GM23338 (cell line): Measurements from ENCODE around the gene SKP1. TPM values are rescaled to one million over a fixed set of nuclear protein-coding genes. Genes with fewer than 3 reads are reported as not detected.

ENCODE experiments used
- ATAC-seq: fragments of 200-7000 bp; cut with Tn5 transposase; 3 replicates; pipeline ENCODE4 v1.9.1; 2020
- DNase-seq: peaks from one replicate; pipeline ENCODE4 v3.0.0-alpha.2; 2015; ENCODE audit warnings: low spot score
- H2AFZ ChIP-seq: fragments of 200-600 bp; sonication (generic); 2 replicates; pipeline ENCODE4 v1.8.0; 2016; ENCODE audit warnings: antibody characterized with exemption, mild to moderate bottlenecking, moderate library complexity
- H3F3A ChIP-seq: fragments of 200-600 bp; sonication (generic); replicated peaks from 2 replicates; pipeline ENCODE4 v1.8.0; 2017; ENCODE audit warnings: antibody characterized with exemption, mixed run types, low read depth
- H3K27ac ChIP-seq: fragments of 200-600 bp; sonication (generic); 2 replicates; pipeline ENCODE4 v1.6.1; 2016; ENCODE audit warnings: low read depth
- H3K27me3 ChIP-seq: fragments of 200-600 bp; sonication (generic); 2 replicates; pipeline ENCODE4 v1.8.0; 2016; ENCODE audit warnings: mild to moderate bottlenecking, mixed run types, moderate library complexity; ENCODE audit not compliant: insufficient read depth
- H3K36me3 ChIP-seq: fragments of 200-600 bp; sonication (generic); 2 replicates; pipeline ENCODE4 v1.8.0; 2016; ENCODE audit warnings: mild to moderate bottlenecking; ENCODE audit not compliant: insufficient read depth
- H3K4me1 ChIP-seq: fragments of 200-600 bp; sonication (generic); 2 replicates; pipeline ENCODE4 v1.8.0; 2016; ENCODE audit warnings: mild to moderate bottlenecking, moderate library complexity; ENCODE audit not compliant: insufficient read depth
- H3K4me2 ChIP-seq: fragments of 200-600 bp; sonication (generic); 2 replicates; pipeline ENCODE4 v1.7.1; 2017; ENCODE audit warnings: mixed run types
- H3K4me3 ChIP-seq: fragments of 200-600 bp; sonication (generic); 2 replicates; pipeline ENCODE4 v1.6.1; 2016; ENCODE audit warnings: mixed run types
- H3K79me2 ChIP-seq: fragments of 200-600 bp; sonication (generic); replicated peaks from 2 replicates; pipeline ENCODE4 v1.8.0; 2017; ENCODE audit warnings: mild to moderate bottlenecking; ENCODE audit not compliant: insufficient read depth
- H3K9me2 ChIP-seq: fragments of 200-600 bp; sonication (generic); 2 replicates; pipeline ENCODE4 v1.8.0; 2017; ENCODE audit not compliant: insufficient read depth
- H4K20me1 ChIP-seq: fragments of 200-600 bp; sonication (generic); replicated peaks from 2 replicates; pipeline ENCODE4 v1.8.0; 2017; ENCODE audit warnings: mild to moderate bottlenecking; ENCODE audit not compliant: insufficient read depth
- H3K27ac Mint-ChIP-seq: 2 replicates; pipeline ENCODE4 v1.8.0; 2020; ENCODE audit warnings: inconsistent platforms, mild to moderate bottlenecking, moderate library complexity, mixed read lengths
- H3K27me3 Mint-ChIP-seq: 3 replicates; pipeline ENCODE4 v1.8.0; 2022; ENCODE audit warnings: low read depth, mild to moderate bottlenecking, moderate library complexity, mixed read lengths, inconsistent platforms; ENCODE audit not compliant: insufficient read depth, poor library complexity
- H3K36me3 Mint-ChIP-seq: 3 replicates; pipeline ENCODE4 v1.8.0; 2021; ENCODE audit warnings: low read depth, mild to moderate bottlenecking, inconsistent platforms, moderate library complexity, mixed read lengths
- H3K4me1 Mint-ChIP-seq: 3 replicates; pipeline ENCODE4 v1.8.0; 2020; ENCODE audit warnings: mild to moderate bottlenecking, inconsistent platforms, mixed read lengths
- H3K4me3 Mint-ChIP-seq: 3 replicates; pipeline ENCODE4 v1.8.0; 2021; ENCODE audit warnings: moderate library complexity, mild to moderate bottlenecking, inconsistent platforms, mixed read lengths
- H3K9me3 Mint-ChIP-seq: 3 replicates; pipeline ENCODE4 v1.8.0; 2020; ENCODE audit warnings: moderate library complexity, mild to moderate bottlenecking, inconsistent platforms, mixed read lengths
- CREB1 ChIP-seq: fragments of 250-450 bp; sonication (Bioruptor Pico); IDR thresholded peaks from 2 replicates; pipeline ENCODE4 v1.5.0; 2020; ENCODE audit warnings: low read depth, mild to moderate bottlenecking, moderate library complexity
- CTCF ChIP-seq, 2 experiments: fragments of 200-600 bp in 1 of 2; sonication (generic) in 1 of 2; conservative IDR thresholded peaks; 2 replicates each; pipeline versions ENCODE4 v1.5.1 to v1.6.1; 2016 to 2017; ENCODE audit warnings: antibody characterized with exemption in 2 of 2, low read depth in 2 of 2, mild to moderate bottlenecking in 2 of 2, moderate library complexity in 1 of 2
- ETS1 ChIP-seq: IDR thresholded peaks from 2 replicates; pipeline ENCODE4 v1.6.1; 2016; ENCODE audit warnings: antibody characterized with exemption
- EZH2 ChIP-seq: fragments of 200-600 bp; sonication (generic); IDR thresholded peaks from one replicate; pipeline ENCODE4 v1.8.0; 2017; ENCODE audit warnings: antibody characterized with exemption, mild to moderate bottlenecking, low read depth; ENCODE audit not compliant: unreplicated experiment
- EZH2phosphoT487 ChIP-seq: fragments of 200-600 bp; sonication (generic); IDR thresholded peaks from one replicate; pipeline ENCODE4 v1.8.1; 2018; ENCODE audit warnings: antibody characterized with exemption; ENCODE audit not compliant: unreplicated experiment
- JUNB ChIP-seq: IDR thresholded peaks from one replicate; pipeline ENCODE4 v1.6.1; 2016; ENCODE audit warnings: antibody characterized with exemption; ENCODE audit not compliant: unreplicated experiment
- NANOG ChIP-seq: IDR thresholded peaks from 2 replicates; pipeline ENCODE4 v1.6.1; 2016; ENCODE audit warnings: antibody characterized with exemption, borderline replicate concordance
- POLR2AphosphoS5 ChIP-seq: IDR thresholded peaks from 2 replicates; pipeline ENCODE4 v1.6.1; 2016; ENCODE audit warnings: antibody characterized with exemption, low read depth
- REST ChIP-seq: IDR thresholded peaks from one replicate; pipeline ENCODE4 v1.6.1; 2018; ENCODE audit warnings: antibody characterized with exemption; ENCODE audit not compliant: unreplicated experiment
- STAT1 ChIP-seq: IDR thresholded peaks from one replicate; pipeline ENCODE4 v1.6.1; 2016; ENCODE audit warnings: antibody characterized with exemption; ENCODE audit not compliant: unreplicated experiment
- ZNF114 ChIP-seq: fragments of 250-450 bp; sonication (Bioruptor Pico); IDR thresholded peaks from 2 replicates; pipeline ENCODE4 v1.5.0; 2020; ENCODE audit warnings: mild to moderate bottlenecking, moderate library complexity
- ZNF331 ChIP-seq: fragments of 250-450 bp; sonication (Bioruptor Pico); IDR thresholded peaks from 2 replicates; pipeline ENCODE4 v1.5.0; 2020; ENCODE audit warnings: low read depth, mild to moderate bottlenecking, moderate library complexity
- ZNF462 ChIP-seq: fragments of 250-450 bp; sonication (Bioruptor Pico); IDR thresholded peaks from 2 replicates; pipeline ENCODE4 v1.5.0; 2020; ENCODE audit warnings: mild to moderate bottlenecking, moderate library complexity
- polyA plus RNA-seq: library from polyadenylated mRNA; unstranded; fragments of >200 nt; fragmentation: Nextera tagmentation; extraction: Ambion mirVana; gene quantifications from 2 replicates; pipeline ENCODE4 v1.2.1, GENCODE V29; 2016
- total RNA-seq: library from RNA; depleted of rRNA; stranded (reverse); fragments of >200 nt; shearing (Covaris generic); gene quantifications from 2 replicates; pipeline ENCODE4 v1.2.3, GENCODE V29; 2014

Gene SKP1
- total and polyA plus RNA-seq, 2 experiments from 2014 or later: 244 to 440 TPM

DNA sequence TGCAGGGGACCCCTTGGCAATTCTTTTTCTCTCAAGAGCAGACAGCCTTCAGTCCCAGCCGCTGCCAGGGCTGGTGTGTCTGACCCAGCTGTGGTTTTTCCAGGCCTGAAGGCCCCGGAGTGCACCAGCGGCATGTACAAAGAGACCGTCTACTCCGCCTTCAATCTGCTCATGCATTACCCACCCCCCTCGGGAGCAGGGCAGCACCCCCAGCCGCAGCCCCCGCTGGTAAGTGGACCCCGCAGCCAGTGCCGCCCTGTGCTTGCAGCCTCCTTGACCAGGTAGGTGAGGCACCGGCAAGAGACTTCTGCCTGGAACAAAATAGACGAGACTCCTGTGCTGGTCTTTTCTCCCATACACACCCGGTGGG is 61.0 kb downstream of the SKP1 start:
- no peak overlapping the region for H3K27ac ChIP-seq
- no peaks in the 10 kb centered on the region; the same call in 2 of the 3 replicates for H3K36me3 Mint-ChIP-seq
- no peaks in the 10 kb centered on the region for H3K9me2 ChIP-seq
- DNase-seq (no peak), ATAC-seq (no peak)
- H3K4me2 ChIP-seq: peak overlapping the region; percentile 88
- H3K79me2 ChIP-seq: no peaks in the 10 kb centered on the region
- peaks cover 5% of the 10 kb centered on the region for H3K4me1 Mint-ChIP-seq
- H3K27ac Mint-ChIP-seq: no peak overlapping the region
- H3K36me3 ChIP-seq: no peaks in the 10 kb centered on the region
- H4K20me1 ChIP-seq: peaks cover 10% of the 10 kb centered on the region; the same call in 1 of the 2 replicates
- no peaks in the 10 kb centered on the region for H3K4me1 ChIP-seq
- H2AFZ ChIP-seq: peak overlapping the region; percentile 87; the same call in 1 of the 2 replicates
- no peak for TF ChIP-seq JUNB
- TF ChIP-seq EZH2phosphoT487: no peak
- no peak for TF ChIP-seq ZNF462
- TF ChIP-seq STAT1: no peak
- no peak for TF ChIP-seq CTCF (conservative IDR thresholded peaks at IDR 0.05; ENCODE audit: low read depth in 2 of 2)
- TF ChIP-seq POLR2AphosphoS5: no peak
- no peak for TF ChIP-seq REST
- no peak for TF ChIP-seq EZH2
- no peak for TF ChIP-seq ZNF114 (CRISPR knock-in tag)
- TF ChIP-seq NANOG: no peak
- no peak for TF ChIP-seq CREB1 (CRISPR knock-in tag)
- TF ChIP-seq ETS1: no peak
- no peak for TF ChIP-seq ZNF331
- no peaks in the 10 kb centered on the region for H3K9me3 Mint-ChIP-seq
- peaks cover 35% of the 10 kb centered on the region for H3K27me3 ChIP-seq
- H3F3A ChIP-seq: 0 out of 2 replicates have a peak, but pooled peaks cover 15% of the 10 kb centered on the region
- H3K27me3 Mint-ChIP-seq: peaks cover 37% of the 10 kb centered on the region
- H3K4me3 Mint-ChIP-seq: peak overlapping the region; percentile 70
- H3K4me3 ChIP-seq: peak overlapping the region; percentile 86
